ENCODE data around the gene TMEM258. TPM values are rescaled to one million over a fixed set of nuclear protein-coding genes. Genes with fewer than 3 reads are reported as not detected.

The TMEM258 gene
- total and polyA plus RNA-seq, 2 of the 4 experiments (the other 2 are of a cell fraction) = 107 to 280 TPM

DNA sequence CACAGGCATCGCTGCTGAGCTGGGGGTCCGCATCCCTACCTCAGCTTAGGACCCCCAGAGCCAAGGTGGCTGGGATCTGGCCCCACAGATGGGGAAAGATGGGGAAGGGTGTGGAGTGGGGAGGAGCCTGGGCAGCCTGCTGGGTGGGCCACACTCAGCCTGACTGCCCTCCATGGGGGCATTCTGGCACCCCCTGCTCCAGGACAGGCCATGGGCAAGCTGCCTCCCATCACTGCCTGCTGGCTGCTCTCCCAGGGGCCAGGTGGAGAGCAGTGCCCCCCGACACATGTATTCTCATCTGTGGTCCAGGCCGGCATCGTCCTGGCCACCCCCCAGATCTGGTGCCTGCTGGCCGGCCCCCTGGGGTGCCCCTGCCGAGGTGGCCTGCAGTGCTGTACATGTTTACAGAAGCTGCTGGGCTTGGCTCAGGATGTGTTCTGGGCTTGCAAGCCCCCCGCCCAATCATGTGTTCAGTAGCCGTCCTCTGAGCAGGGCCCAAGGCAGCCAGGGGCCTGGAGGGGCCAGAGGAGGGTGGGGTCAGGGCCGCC, 47.7 kb downstream of the TMEM258 start:
- Histone ChIP-seq H4K5ac (ENCODE audit: low read depth, low read length) (no peak overlapping the region), H3K4me3 (ENCODE audit: insufficient read depth, low read depth, low read length) (no peak overlapping the region), H3K9me1 (ENCODE audit: insufficient read depth, low read length) (no peaks in the 10 kb centered on the region), H3K23ac (ENCODE audit: low read depth, low read length) (no peak overlapping the region), H3K27ac (ENCODE audit: insufficient read depth, low read length) (no peak overlapping the region), H3K27me3 (ENCODE audit: control insufficient read depth, insufficient read depth, low read length) (no peaks in the 10 kb centered on the region; the same call in 1 of the 2 replicates), H3K4ac (ENCODE audit: low read depth, low read length) (no peak overlapping the region), H2BK5ac (ENCODE audit: low read depth, low read length, poor library complexity, severe bottlenecking) (no peak overlapping the region), H2AFZ (replicated peaks; ENCODE audit: low read length, poor library complexity) (no peak overlapping the region), H2BK20ac (ENCODE audit: low read depth, low read length) (no peak overlapping the region), H3K9ac (ENCODE audit: low read depth, low read length) (no peak overlapping the region), H4K91ac (ENCODE audit: insufficient read depth, low read depth, low read length) (no peak overlapping the region), H3K56ac (ENCODE audit: extremely low read depth, insufficient read depth, low read length) (no peak overlapping the region), H4K20me1 (ENCODE audit: insufficient read depth, low read length) (no peaks in the 10 kb centered on the region), H3K14ac (replicated peaks; ENCODE audit: low read depth, low read length) (no peak overlapping the region), H2AK5ac (ENCODE audit: low read depth, low read length) (no peak overlapping the region), H4K8ac (ENCODE audit: low read depth in 2 of 2, low read length in 2 of 2) (no peak overlapping the region), H3K79me1 (ENCODE audit: low read depth in 1 of 2, low read length in 2 of 2) (no peaks in the 10 kb centered on the region), H2BK120ac (ENCODE audit: low read depth, low read length) (no peak overlapping the region), H3K36me3 (ENCODE audit: control insufficient read depth, insufficient read depth, low read length) (peaks cover 3% of the 10 kb centered on the region; the same call in 1 of the 2 replicates), H2BK15ac (ENCODE audit: low read depth, low read length) (no peak overlapping the region), H3K4me2 (ENCODE audit: low read depth, low read length) (no peak overlapping the region), H2AK9ac (replicated peaks; ENCODE audit: low read depth, low read length, poor library complexity) (no peak overlapping the region), H3K18ac (ENCODE audit: low read depth, low read length) (no peak overlapping the region), H3K9me3 (ENCODE audit: control insufficient read depth, insufficient read depth, low read length) (no peaks in the 10 kb centered on the region), H3K4me1 (ENCODE audit: control insufficient read depth, insufficient read depth, low read length) (no peaks in the 10 kb centered on the region)
- in situ Hi-C loops (cut with MboI; ENCODE audit: low sequenced_read_pairs) (no loop called here), intact Hi-C loops (cut with micrococcal nuclease) (no loop called here), dilution Hi-C loops (cut with HindIII; ENCODE audit: low sequenced_read_pairs, unreplicated experiment) (no loop called here)
- ATAC-seq (ENCODE audit: low read depth) (no peak), DNase-seq (no peak)
- no TSS peak for BruUV-seq (replicated peaks)
- ChIA-PET POLR2A (ENCODE audit: unreplicated experiment) (no interaction called here), CTCF (interaction anchor here (0.9 kb wide), 1 partner anchor 11 kb away, joined by 3 read pairs; no protein-coding TSS in a partner anchor)
- WGBS, 2 experiments (ENCODE audit: extremely low coverage in 2 of 2, insufficient read length in 1 of 2) = 66% methylated on average over 5 of the region's 10 CpGs; no CpG with 5 or more reads in 1 of the 2 experiments
- no peak for TF ChIP-seq CEBPB (IDR thresholded peaks at IDR 0.05; ENCODE audit: low read depth, low read length)
- TF ChIP-seq, protein P1, sequence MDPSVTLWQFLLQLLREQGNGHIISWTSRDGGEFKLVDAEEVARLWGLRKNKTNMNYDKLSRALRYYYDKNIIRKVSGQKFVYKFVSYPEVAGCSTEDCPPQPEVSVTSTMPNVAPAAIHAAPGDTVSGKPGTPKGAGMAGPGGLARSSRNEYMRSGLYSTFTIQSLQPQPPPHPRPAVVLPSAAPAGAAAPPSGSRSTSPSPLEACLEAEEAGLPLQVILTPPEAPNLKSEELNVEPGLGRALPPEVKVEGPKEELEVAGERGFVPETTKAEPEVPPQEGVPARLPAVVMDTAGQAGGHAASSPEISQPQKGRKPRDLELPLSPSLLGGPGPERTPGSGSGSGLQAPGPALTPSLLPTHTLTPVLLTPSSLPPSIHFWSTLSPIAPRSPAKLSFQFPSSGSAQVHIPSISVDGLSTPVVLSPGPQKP (IDR thresholded peaks at IDR 0.05; ENCODE audit: borderline replicate concordance, low read depth, low read length) = no peak
- no peak for TF ChIP-seq RFX5 (IDR thresholded peaks at IDR 0.05; ENCODE audit: low read depth, low read length)
- TF ChIP-seq SMC3 (IDR thresholded peaks at IDR 0.05; ENCODE audit: low read depth, low read length) = no peak
- TF ChIP-seq CHD1 (IDR thresholded peaks at IDR 0.05; ENCODE audit: low read depth, low read length) = no peak
- no peak for TF ChIP-seq FOS (IDR thresholded peaks at IDR 0.05; ENCODE audit: low read depth, low read length)
- TF ChIP-seq, protein P2, sequence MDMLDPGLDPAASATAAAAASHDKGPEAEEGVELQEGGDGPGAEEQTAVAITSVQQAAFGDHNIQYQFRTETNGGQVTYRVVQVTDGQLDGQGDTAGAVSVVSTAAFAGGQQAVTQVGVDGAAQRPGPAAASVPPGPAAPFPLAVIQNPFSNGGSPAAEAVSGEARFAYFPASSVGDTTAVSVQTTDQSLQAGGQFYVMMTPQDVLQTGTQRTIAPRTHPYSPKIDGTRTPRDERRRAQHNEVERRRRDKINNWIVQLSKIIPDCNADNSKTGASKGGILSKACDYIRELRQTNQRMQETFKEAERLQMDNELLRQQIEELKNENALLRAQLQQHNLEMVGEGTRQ (IDR thresholded peaks at IDR 0.05; ENCODE audit: low read depth, low read length) = no peak
- TF ChIP-seq MXI1 (IDR thresholded peaks at IDR 0.05; ENCODE audit: borderline replicate concordance, low read depth, low read length) = no peak
- TF ChIP-seq BHLHE40 (IDR thresholded peaks at IDR 0.05; ENCODE audit: low read depth, low read length) = no peak

Data from IMR-90 (cell line).